ENCODE results near the gene RIMBP3B.
"Not testable (repeated sequence)": the region's sequence is repeated elsewhere in the genome, so short reads cannot be mapped to it uniquely, and the experiment has no call there.

Gene RIMBP3B

GRCh38 chr22:21417853-21418252 lies 34.3 kb downstream of the RIMBP3B start:
- not testable (repeated sequence) for DNase-seq (ENCODE audit: low spot score)

DNA sequence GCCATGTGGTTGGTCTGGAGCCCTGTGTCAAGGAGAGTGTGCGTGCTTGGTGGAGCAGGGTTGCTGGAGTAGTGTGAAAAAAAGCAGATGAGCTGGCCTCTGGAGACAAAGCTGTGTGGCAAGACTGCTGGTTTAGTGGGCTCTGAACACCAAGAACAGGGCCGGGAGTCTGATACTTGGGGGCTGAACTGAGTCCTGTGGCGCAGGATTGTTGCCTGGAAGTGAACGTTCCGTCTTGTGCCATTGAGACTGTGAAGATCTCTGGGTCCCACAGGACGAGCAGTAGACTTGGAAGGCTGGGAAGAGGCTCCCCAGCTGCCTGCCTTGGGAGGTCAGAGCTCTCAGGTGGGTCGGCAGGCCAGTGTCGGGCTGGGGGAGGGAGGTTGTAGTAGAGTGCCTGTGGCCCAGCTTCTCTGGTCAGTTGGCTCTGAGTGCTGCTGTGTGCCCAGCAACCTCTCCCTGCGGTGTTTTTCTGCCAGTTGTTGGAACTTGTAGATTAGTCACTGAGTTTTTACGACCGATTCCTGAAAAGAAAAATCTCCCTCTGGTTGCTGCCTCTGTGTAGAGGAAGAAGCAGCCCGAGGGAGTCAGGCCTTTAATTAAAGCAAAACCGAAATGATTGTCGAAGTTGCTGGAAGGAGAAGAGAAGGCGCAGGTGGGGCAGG lies 35.6 kb downstream of the RIMBP3B start:
- DNase-seq (ENCODE audit: low spot score) = not testable (repeated sequence)

DNA sequence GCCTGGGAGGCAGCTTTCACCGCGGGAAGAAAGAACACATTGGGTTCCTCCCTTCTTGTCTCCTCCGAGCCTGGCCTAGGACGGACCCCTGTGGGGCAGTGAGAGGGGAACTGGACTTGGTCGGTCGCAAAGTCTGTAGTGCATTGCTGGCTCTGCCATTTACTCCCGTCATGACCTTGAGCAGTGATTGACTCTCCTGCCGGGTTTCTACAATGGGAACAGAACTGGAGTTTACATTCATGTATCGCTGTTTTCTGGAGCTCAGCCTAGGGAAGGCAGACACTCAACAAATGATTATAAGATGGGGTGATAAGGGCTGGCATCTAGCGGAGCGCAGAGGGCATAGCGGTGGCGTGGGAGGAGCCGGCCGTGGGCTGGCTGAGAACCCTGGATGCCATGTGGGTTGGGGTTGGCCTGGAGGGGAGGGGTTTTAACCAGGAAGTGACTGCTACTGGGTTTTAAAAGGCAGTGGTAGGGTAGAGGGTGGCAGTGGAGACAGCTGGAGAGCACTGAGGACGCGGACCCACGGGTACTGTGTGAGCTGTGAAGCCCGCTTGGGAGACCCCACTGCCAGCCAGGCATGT lies 36.7 kb downstream of the RIMBP3B start:
- DNase-seq (ENCODE audit: low spot score) = not testable (repeated sequence)

GRCh38 chr22:21424084-21424709 lies 40.6 kb downstream of the RIMBP3B start:
- DNase-seq (ENCODE audit: low spot score) = not testable (repeated sequence)

- DNase-seq (ENCODE audit: low spot score) = not testable (repeated sequence)
Measured at GRCh38 chr22:21434378-21435233, 51.1 kb downstream of the RIMBP3B start.

GRCh38 chr22:21435998-21436810 lies 52.7 kb downstream of the RIMBP3B start:
- DNase-seq (ENCODE audit: low spot score) = not testable (repeated sequence)

GRCh38 chr22:21438013-21438412 lies 54.5 kb downstream of the RIMBP3B start:
- DNase-seq (ENCODE audit: low spot score) = not testable (repeated sequence)
